ENCODE results near the gene PNRC1.
"Not testable (repeated sequence)": the region's sequence is repeated elsewhere in the genome, so short reads cannot be mapped to it uniquely, and the experiment has no call there.

DNA sequence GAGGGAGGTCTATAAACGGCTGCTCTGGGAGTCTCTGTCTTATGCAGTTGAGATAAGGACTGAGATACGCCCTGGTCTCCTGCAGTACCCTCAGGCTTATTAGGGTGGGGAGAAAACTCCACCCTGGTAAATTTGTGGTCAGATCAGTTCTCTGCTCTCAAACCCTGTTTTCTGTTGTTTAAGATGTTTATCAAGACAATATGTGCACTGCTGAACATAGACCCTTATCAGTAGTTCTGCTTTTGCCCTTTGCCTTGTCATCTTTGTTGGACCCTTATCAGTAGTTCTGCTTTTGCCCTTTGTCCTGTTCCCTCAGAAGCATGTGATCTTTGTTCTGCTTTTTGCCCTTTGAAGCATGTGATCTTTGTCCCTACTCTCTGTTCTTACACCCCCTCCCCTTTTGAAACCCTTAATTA lies 47.7 kb downstream of the PNRC1 start:
- TF ChIP-seq, protein P1, sequence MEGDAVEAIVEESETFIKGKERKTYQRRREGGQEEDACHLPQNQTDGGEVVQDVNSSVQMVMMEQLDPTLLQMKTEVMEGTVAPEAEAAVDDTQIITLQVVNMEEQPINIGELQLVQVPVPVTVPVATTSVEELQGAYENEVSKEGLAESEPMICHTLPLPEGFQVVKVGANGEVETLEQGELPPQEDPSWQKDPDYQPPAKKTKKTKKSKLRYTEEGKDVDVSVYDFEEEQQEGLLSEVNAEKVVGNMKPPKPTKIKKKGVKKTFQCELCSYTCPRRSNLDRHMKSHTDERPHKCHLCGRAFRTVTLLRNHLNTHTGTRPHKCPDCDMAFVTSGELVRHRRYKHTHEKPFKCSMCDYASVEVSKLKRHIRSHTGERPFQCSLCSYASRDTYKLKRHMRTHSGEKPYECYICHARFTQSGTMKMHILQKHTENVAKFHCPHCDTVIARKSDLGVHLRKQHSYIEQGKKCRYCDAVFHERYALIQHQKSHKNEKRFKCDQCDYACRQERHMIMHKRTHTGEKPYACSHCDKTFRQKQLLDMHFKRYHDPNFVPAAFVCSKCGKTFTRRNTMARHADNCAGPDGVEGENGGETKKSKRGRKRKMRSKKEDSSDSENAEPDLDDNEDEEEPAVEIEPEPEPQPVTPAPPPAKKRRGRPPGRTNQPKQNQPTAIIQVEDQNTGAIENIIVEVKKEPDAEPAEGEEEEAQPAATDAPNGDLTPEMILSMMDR (IDR thresholded peaks at IDR 0.05): not testable (repeated sequence)
- TF ChIP-seq EZH2, EZH2phosphoT487 (IDR thresholded peaks at IDR 0.05): not testable (repeated sequence)
